Jurkat, Clone E6-1 (cell line): Measurements from ENCODE around the gene POLR1D.
A peak's percentile ranks its signal among the peaks of the same experiment; 100 is the strongest.

Experiments
- DNase-seq: peaks from one replicate; pipeline ENCODE4 v3.0.0-alpha.2; 2011; ENCODE audit warnings: low read depth, low spot score
- H3K4me3 ChIP-seq: 2 replicates; pipeline ENCODE4 v1.5.1; 2011; ENCODE audit warnings: mild to moderate bottlenecking, low read length, control low read depth, moderate library complexity

The POLR1D gene

GRCh38 chr13:27634231-27634630 is 12.5 kb downstream of the POLR1D start:
- no peak for DNase-seq
- H3K4me3 ChIP-seq = no peak overlapping the region

- no peak for DNase-seq
- no peak overlapping the region for H3K4me3 ChIP-seq
Observed at GRCh38 chr13:27634791-27635190, 13.1 kb downstream of the POLR1D start.

DNA sequence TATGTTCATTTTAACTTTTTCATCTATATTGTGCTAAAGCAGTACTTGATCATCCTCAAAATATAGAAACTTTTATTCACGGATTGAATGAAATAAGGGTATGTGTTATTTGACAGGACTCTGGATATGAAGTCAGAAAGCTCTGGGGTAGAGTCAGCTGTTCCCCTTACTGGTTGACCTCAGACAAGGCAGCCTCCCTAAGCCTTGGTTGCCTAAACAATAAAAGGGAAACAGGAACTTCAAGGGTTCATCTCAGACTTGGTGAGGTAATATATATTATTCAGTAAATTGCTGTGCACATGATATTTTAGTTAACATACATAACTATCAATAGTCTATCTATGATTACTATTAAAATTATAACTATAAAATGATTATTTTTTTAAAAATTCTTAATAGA is 13.6 kb downstream of the POLR1D start:
- no peak for DNase-seq
- H3K4me3 ChIP-seq = no peak overlapping the region

- H3K4me3 ChIP-seq = no peak overlapping the region
- DNase-seq = peak; percentile 35
Observed at GRCh38 chr13:27636589-27637288, 15.0 kb downstream of the POLR1D start.

GRCh38 chr13:27637289-27637626 is 15.6 kb downstream of the POLR1D start:
- H3K4me3 ChIP-seq = no peak overlapping the region
- no peak for DNase-seq

GRCh38 chr13:27638001-27638400 is 16.3 kb downstream of the POLR1D start:
- no peak for DNase-seq

DNA sequence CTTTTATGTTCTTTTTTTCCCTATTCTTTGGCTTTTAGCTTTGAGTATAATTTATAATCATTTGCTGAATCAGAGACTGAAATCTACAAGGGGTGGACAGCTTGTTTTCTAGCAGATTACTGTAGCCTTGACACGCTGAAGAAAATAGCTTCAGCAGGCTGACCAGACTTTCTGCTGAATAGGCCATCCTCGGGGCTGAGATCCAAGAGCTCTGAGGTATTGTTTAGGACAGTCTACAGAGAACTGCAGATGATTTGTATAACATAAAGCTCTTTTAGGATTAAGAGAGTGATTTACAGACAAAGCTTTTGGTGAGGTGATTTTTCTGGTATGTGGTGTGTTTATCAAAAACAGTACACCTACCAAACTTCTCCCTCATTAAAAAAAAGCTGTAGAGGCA is 16.8 kb downstream of the POLR1D start:
- H3K4me3 ChIP-seq = no peak overlapping the region
- DNase-seq = no peak

More at GRCh38 chr13:27638001-27638400, 16.3 kb downstream of the POLR1D start:
- no peak overlapping the region for H3K4me3 ChIP-seq

GRCh38 chr13:27639186-27639585 is 17.5 kb downstream of the POLR1D start:
- DNase-seq = no peak
- H3K4me3 ChIP-seq = no peak overlapping the region

- no peak for DNase-seq
- no peak overlapping the region for H3K4me3 ChIP-seq
Observed at GRCh38 chr13:27641711-27642502, 20.2 kb downstream of the POLR1D start.

DNA sequence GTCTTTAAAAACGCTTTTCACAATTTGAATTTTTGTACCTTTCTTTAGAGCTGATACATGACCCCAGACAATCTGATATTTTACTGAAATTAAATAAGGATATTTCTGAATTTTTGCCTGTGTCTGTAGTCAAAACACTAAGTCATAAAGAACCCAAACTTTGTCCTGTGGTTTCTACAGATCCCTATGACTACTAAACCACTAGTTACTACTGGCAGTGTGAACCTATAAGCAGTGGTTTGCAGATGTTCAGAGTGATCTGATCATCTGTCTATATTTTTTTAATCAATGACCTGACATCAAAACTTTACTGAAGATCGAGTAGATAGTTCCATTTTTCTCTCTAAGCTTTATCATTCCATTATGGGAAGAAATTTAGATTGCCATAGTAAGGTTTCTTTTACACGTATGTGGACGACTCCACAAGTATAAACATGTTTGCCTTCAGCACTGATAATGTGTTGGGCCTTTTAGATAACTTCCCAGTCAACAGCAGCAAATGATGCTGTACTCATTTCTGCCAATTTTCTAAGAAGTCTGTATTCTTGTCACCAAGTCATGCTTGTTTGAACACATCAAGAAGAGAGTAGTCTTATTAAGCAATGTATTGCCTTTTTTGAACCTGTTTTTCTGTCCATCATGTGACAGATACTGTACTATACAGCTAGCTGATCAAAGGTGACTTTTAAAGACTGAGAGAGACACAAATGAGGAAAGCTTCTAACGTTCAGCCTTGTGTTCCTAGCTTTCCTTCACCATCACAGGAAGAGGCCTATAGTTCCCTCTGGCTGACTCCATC is 21.8 kb downstream of the POLR1D start:
- no peak for DNase-seq
- no peak overlapping the region for H3K4me3 ChIP-seq

DNA sequence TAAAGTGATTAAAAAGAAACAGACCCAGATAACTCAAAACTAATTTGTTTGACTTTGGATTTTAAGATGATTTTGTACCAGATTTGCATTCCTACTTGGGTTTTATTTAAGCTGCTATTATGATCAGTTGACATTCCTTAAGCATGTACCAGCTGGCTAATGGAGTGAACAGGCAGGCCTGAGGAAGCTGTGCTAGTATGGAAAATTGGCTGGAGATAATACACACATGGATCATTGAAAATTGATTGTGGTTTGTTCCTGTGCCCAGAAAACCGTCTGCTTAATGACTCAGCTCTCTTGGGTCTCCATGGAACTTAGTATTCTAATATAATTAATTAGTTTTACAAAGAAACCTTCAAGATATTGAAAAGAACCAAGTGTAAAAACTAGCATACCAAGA is 22.6 kb downstream of the POLR1D start:
- DNase-seq = no peak
- no peak overlapping the region for H3K4me3 ChIP-seq

- no peak for DNase-seq
- H3K4me3 ChIP-seq = no peak overlapping the region
Observed at GRCh38 chr13:27650312-27650711, 28.6 kb downstream of the POLR1D start.

- H3K4me3 ChIP-seq = no peak overlapping the region
- DNase-seq = no peak
Observed at GRCh38 chr13:27654059-27654458, 32.4 kb downstream of the POLR1D start.

GRCh38 chr13:27654816-27655215 is 33.1 kb downstream of the POLR1D start:
- no peak overlapping the region for H3K4me3 ChIP-seq
- no peak for DNase-seq

GRCh38 chr13:27657724-27658123 is 36.0 kb downstream of the POLR1D start:
- no peak for DNase-seq
- H3K4me3 ChIP-seq = no peak overlapping the region

DNA sequence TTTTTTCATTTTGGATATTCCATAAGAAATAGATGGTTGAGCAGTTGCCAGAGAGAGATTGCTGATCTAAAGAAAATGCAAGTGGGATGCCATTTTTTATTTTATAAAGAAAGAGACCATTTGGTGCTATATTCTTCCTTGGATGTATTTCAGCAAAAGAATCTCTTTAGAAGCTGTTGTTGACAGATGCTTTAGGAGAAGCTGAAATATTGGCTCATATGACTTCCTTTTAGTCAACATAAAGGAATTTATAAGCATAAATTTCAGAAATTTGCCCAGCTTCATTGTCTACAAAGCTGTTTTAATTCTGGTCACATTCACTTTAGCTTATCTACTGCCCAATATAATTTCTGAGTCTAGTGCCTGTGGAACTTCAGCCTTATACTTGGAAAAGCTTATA is 36.9 kb downstream of the POLR1D start:
- H3K4me3 ChIP-seq = no peak overlapping the region
- no peak for DNase-seq

GRCh38 chr13:27659145-27659865 is 37.6 kb downstream of the POLR1D start:
- no peak for DNase-seq
- no peak overlapping the region for H3K4me3 ChIP-seq

DNA sequence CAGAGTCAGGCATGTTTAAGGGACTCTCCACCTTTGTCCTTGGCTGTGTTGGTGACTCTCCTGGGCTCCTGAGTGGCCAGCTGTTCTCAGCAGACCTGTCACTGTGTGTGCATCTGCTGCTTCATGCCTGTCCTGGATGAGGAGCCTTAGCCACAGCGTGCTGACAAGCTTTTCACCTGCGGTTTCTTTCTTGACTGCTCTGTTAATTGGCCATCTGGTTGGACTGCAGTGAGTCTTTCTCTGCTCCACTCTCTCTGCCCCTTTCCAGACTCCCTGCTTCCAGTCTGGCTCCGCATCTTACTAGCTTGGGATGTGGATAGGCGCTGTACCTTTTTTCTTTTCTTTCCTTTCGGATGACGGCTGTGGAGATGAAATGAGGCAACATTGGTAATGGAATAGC is 38.8 kb downstream of the POLR1D start:
- DNase-seq = no peak
- H3K4me3 ChIP-seq = no peak overlapping the region

DNA sequence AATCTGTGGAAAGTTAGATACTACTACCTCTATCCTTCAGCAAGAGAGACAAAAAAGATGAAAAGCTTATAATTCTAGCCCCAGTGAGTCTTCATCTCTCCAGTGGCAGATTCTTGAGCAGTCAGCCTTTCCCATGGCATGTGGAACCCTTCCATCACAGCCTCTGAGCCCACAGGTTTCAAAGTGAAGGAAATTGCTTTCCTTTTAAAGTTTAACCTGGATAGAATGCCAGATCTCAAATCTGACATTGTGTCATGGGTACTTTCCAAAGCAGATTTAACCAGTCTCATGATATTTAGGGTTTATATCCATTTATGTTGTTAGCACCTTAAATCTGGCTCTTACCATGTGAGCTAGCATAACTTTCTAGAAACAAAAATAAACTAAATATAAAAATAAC is 39.3 kb downstream of the POLR1D start:
- H3K4me3 ChIP-seq = no peak overlapping the region
- DNase-seq = no peak
